ENCODE data around the gene ZNF287.
"Not testable (repeated sequence)": the region's sequence is repeated elsewhere in the genome, so short reads cannot be mapped to it uniquely, and the experiment has no call there.

The ZNF287 gene
- 4.8 to 21.7 reads per million in 2 donors for total RNA-seq

DNA sequence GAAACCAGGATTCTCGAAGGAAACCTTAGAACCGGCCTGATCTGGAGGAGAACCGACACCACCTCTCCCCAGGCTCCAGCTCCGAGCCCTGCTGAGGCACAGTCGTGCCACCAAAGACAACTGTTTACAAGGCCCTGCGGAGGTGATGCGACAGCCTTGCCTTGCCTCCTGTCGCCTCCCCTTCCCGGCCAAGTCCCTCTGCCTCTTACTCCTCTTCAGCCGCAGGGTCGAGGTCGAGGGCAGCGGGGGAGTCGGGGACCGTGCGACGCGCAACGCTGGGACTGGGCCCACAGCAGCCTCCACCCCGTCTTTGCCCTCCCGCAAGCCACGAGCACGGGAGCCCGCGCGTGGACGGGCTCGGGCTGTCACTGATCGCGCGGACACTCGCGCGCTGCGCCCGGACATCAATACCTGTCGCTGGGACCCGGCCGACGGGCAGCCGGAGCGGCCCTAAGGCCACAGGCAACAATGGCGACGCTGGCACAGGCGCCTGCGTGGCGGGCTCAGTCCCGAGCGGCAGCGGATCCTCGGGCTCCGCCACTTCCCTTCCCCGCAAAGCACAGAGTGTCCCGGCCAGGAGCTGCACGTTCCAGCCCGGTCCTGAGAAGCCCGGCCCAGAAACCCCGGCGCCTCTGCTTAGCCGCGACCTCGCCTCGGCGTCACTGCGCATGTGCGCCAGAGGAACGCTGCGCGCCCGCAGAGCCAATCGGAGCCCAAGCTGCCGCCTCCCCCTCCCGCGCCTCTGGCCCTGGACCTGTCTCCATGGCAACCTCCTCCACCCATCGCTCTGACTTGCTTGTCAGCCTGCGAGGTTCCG, at the start of gene ZNF287:
Gene ZNF287 (minus strand): TSS at position 664 of the 817 bp plus-strand sequence. CDS start 1,473 bp downstream, outside the sequence.
- peak; percentile 86 for DNase-seq

DNA sequence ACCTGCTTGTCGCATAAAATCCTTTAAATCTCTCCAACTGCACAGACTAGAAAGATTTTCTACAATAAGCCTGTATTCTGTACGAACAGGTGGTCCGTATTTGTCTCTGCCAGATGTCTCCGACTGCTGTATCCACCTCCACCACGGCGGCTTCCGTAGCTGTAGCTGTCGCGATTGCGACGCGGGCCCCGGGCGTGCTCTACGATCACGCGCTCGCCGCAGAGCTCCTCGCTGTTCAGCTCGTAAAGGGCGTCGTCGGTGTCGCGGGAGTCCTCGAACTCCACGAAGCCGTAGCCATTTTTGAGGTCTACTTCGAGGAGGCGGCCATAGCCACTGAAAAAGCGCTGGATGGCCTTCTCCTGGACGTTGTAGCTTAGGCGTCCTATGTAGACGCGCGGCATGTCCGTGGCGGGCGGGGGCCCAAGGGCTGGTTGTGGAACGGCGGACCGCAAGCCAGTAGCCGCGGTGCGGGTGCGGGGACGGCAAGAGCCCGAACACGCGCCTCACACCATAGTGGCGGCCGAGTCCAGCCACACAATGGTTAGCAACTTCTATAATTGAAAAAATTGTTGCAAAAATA, 48.6 kb upstream of the ZNF287 start:
- DNase-seq, result no peak

DNA sequence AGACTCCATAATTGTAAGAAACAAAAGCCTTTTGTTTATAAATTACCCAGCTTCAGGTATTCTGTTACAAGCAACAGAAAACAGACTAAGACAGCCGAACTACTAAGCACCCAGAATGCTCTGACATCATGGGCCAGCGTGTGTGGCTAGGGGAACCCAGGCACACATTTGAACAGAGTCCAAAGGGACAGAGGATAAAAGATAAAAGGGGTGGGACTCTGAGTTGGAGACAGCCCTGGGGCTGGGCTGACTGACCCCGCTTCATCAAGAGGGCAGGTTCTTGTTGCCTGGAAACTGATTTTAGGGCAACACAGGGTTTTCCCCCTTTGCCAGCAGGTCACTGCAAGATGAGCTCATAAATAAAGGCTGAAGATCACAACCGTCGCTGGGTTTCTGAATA, 30.5 kb upstream of the ZNF287 start:
- DNase-seq, result no peak

DNA sequence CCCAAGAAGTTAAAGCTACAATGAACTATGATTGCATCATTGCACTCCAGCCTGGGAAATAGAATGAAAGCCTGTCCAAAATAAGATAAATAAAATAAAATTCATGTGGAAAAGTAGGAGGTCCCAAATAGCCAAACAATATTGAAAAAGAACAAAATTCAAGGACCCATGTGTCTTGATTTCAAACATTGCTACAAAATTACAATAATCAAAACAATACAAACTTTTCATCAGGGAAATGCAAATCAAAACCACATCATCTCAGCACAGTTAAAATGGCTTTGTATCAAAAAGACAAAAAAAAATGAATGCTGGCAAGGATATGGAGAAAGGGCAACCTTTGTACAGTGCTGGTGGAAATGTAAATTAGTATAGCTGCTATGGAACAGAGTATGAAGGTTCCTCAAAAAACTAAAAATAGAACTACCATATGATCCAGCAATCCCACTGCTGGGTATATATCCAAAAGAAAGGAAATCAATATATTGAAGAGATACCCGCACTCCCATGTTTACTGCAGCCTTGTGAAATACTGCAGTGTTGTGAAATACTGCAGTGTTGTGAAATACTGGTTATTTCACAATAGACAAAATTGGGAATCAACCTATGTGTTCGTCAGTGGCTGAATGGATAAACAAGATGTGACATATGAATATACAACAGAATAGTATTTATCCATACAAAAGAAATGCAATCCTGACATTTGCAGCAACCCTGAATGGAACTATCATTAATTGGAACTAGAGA, 24.5 kb upstream of the ZNF287 start:
- DNase-seq, result no peak

DNA sequence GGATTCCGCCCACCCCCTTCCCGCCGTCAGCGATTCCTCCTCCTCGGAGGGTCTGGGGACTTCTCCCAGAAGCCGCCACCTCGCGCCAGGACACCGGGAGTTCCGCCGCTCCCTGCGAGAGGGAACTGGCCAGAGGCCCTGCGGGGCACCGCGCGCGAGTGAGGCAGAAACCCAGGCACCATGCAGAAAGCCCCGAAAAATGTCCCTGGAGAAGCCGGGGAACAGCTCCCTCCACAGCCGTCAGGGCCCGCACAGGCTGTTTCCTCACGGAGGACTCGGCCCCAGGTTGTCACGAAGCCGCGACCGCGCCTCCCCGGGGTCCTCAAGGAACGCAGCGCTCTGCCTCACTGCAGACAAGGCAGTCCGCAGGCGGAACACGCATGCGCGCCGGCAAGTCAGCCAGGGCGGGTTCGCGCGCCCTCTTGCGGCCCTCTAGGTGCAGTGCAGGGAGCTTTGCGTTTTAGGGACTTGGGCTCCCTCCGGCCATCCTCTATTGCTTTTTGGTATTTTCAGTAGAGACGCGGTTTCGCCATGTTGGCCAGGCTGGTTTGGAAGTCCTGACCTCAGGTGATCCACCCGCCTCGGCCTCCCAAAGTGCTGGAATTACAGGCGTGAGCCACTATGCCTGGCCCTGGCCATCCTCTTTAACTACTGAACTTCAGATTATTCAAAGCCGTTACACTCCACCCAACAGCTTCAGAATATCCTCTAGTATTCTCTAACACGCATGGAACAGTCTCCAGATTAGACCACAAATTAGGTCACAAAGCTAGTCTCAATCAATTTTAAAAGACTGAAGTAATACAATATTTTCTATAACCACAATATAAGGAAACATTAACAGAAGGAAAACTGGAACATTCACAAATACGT, 20.3 kb upstream of the ZNF287 start:
- DNase-seq, result peak; percentile 90

DNA sequence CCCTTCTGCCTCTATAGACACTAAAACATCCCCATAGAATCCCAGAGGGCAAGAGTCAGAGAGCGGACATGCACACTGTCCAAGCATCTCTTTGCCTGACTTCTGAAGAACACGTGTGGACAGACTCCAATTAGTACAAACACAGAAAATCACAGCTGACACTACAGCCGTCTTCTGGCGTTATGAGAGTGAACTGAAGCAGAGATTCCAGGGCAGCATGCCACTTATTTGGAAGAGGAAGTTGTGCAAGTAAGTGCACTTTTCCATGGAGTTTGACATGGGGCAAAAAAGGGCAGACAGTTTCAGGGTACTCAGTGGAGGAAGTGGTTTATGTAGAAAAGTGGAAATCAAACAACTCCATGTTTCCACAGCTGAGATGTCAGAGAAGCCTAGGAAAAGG, 16.8 kb upstream of the ZNF287 start:
- DNase-seq, result no peak

DNA sequence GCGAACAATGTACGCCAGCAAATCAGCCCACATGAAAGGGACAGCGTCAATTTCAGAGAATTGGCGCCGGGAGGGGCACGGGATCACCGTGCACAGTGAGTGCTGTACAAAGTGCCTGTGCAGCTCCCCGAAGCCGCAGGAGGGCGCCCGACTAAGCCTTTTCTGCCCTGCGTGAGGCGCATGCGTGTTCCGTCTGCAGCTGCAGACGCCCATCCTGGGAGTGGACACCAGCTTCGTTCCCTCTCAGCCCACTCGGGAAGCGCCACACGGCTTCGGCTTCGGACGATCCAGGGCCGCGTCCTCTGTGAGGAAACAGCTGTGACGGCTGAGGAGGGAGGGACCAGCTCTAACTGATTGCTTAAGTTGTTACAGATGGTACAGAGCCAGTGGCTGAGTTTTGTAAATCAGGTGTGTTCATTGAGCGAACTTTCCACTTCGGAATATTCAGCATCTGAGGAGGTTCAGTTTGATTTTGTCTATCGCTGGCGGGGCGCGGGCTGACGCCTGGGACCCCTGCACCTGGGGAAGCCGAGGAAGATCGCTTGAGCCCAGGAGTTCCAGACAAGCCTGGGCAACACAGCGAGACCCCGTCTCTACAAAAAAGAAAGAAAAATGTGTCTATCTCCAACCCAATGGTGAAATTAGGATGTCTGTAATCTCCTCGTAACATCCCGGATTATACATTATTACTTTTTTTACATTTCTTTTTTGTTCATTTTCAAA, 15.4 kb upstream of the ZNF287 start:
- DNase-seq, result peak; percentile 88

DNA sequence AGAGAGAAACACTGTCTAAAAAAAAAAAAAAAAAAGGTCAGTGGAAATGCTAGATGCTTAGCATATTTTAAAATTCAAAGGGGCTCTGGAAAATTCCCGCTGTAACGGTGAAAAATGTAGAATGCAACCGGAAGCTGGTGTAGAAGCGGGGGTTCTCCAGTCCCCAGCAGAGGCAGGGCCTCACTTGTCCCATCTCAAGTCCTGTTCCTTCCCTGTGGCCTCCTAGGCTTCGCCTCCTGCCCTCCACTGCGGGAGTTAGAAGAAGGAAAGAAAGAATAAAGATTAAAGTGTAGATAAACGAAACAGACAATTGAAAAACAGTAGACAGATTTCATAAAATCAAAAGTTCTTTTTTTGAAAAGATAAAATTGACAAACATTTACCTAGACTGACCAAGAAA, 14.8 kb upstream of the ZNF287 start:
- no peak for DNase-seq

DNA sequence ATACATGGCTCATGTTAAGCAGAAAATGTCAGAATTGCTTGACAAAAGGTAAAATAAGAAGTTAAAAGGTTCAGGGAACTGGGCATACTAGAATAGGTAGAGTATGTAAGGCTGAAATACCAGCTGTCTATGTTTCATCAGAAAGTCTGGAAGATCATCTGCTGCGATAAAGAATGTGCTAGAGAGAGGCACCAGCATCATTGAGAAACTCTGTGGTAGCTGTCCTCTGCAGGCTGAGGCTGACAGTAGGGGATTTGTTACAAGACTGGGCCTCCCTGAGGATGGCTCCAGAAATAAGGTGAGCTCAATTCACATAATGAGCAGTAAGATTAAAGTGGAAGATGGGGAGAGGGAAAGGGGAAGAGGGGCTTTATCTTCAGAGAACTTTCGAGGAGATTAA, 4.5 kb upstream of the ZNF287 start:
- no peak for DNase-seq

DNA sequence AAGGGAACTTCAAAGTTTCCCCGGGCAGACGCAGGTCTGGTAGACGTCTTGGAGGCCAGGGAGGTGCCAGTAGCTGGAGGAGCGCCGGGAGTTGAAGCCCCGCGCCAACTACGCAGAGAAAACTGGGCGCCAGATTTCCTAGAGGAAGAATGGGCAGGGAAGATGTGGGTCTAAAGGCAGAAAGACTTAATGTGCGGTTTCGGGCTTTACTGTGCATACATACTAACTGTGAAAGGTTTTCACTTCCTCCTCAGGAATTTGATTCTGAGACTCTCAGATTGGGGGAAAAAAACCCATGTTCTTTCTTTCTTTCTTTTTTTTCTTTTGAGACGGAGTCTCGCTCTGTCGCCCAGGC, 331 bp upstream of the ZNF287 start:
- no peak for DNase-seq

DNA sequence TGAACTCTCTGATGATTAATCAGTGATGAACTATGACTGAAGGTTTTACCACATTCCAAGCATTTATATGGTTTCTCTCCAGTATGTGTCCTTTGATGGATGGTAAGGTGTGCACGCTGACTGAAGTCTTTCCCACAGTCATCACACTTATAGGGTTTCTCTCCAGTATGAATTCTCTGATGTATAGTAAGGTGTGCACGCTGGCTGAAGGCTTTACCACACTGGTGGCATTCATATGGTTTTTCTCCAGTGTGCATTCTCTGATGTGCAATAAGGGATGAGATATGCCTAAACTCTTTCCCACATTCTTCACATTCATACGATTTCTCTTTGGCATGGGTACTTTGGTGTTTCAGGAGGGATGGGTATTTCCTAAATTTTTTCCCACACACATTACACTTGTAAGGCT, 16.4 kb downstream of the ZNF287 start:
- DNase-seq, result no peak

DNA sequence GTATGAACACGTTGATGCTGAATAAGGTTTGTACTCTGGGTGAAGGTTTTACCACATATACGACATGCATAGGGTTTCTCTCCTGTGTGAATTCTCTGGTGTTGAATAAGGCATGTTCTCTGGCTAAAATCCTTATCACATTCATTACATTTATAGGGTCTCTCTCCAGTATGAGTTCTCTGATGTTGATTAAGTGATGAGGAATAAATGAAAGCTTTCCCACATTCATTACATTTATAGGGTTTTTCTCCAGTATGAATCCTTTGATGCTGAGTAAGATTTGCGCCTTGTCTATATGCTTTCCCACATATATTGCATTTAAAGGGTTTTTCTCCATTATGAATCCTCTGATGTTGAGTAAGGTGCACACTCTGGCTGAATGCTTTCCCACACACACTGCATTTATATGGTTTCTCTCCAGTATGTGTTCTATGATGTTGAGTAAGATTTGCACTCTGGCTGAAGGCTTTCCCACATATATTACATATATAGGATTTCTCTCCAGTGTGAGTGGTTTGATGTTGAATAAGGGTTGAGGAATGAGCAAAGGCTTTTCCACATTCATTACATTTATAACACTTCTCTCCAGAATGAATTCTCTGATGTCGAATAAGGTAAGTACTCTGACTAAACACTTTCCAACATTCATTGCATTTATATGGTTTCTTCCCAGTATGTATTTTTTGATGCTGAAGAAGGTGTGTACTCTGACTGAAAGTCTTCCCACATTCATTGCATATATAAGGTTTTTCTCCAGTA, 16.9 kb downstream of the ZNF287 start:
- DNase-seq, result no peak

DNA sequence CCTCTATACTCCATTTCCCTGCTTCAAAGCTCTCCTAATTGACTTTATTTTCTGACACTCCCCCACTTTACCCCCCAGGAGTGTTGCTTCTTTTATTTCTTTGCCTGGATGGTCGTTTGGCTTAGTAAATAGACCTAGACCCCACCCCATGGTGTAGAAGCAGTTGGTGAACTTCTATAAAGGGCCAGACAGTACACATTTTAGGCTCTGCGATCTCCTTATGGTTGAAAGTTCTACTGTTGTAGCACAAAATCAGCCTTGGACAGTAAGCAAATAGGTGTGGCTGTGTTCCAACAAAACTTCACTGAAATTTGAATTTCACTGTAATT, 31.9 kb downstream of the ZNF287 start:
- DNase-seq, result no peak

DNA sequence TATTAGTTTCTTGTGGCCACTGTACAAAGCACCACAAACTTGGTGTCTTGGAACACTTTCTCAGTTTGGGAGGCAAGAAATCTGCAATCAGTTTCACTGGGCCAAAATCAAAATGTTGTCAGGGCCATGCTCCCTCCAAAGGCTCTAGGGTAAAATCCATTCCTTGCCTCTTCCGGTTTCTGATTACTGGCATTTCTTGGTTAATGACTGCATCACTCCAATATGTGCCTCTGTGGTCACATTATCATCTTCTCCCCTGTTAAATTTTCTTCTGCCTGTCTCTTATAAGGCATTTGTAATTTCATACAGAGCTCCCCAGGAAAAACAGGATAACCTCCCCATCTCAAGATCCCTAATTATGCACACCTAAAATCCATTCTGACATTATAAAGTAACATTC, 34.8 kb downstream of the ZNF287 start:
- DNase-seq, result no peak

DNA sequence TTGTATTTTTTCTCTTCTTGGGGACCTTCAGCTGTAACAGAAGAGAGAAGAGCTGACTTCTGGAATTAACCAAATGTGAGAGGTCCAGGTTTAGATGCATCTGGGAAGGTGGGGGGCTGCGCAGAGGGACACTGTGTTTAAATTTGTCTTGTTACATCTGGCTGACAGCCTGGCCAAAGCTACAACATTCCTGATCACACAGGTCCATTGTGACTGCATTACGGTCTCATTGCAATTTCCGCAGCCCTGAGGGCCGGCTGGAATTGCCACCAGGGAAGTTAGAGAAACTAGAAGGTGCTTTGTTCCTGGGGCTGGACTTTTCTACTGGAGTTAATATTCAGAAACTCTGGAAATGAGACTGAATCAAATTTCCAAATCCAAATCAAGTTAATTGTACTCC, 39.1 kb downstream of the ZNF287 start:
- DNase-seq, result no peak

DNA sequence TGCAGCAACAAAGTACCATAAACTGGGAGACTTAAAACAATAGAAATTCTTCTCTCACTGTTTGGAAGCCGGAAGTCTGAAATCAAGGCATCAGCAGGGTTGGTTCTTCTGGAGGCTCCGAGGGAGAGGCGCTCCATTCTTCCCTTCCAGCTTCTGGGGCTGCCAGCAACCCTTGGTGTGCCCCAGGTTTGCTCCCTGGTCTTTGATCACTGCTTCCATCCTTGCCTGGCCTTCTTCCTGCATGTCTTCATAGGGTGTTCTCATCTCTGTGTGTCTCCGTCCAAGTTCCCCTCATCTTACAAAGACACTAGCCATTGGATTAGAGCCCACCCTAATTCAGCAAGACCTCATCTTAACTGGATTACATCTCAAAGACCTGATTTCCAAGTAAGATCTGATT, 41.7 kb downstream of the ZNF287 start:
- DNase-seq, result no peak

DNA sequence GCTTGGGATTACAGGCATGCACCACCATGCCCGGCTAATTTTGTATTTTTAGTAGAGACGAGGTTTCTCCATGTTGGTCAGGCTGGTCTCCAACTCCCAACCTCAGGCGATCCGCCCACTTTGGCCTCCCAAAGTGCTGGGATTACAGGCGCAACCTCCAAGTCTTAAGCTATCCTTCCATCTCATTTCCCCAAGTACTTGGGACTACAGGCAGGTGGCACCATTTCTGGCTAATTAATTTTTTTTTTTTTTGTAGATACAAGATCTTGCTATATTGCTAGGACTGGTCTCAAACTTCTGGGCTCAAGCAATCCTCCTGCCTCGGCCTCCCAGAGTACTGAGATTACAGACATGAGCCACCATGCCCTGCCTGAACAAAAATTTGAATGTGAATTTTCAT, 43.4 kb downstream of the ZNF287 start:
- DNase-seq, result not testable (repeated sequence)

DNA sequence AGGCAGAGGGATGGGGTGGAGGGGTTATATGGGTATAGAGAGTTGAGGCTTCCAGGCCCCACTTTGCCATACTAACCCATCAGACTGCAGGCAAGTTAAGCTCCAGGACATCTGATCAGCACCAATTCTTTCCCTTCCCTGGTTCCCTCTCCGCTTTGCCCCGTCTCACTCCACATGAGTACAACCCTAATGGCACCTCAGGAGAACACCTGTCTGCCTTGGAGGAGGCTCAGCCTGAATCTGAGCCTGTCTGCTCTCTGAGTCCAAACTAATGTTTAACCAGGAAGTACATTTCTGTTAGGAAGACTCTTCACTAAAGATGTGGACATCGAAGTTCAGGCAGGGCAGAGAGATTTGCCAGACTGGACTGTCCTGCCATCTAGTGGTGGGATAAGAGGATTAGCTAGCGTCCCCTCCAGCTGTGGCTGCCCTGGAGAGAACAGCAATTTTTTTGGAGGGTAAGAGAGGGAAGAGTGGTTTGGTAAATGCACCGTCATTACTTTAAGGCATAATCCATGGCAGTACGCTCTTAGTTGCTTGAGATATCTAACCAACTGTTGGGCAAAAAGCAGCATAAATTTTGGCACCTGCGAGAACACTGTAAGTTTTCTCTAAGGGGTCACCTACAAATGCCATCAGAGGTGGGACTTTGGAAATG, 47.8 kb downstream of the ZNF287 start:
- DNase-seq, result peak; percentile 37

DNA sequence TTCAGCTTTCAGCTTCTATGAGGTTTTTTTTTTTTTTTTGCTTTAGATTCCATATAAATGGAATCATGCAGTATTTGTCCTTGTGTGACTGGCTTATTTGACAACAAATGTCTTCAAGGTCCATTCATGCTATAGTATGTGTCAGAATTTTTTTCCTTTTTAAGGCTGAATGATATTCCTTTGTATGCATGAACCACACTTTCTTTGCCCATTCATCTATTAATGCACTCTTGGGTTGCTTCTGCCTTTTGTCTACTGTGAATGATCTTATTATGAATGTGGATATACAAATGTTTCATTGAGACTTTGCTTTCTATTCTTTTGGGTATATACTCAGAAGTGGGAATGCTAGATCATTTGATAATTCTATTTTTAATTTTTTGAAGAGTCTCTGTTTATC, 50.0 kb downstream of the ZNF287 start:
- DNase-seq, result no peak

DNA sequence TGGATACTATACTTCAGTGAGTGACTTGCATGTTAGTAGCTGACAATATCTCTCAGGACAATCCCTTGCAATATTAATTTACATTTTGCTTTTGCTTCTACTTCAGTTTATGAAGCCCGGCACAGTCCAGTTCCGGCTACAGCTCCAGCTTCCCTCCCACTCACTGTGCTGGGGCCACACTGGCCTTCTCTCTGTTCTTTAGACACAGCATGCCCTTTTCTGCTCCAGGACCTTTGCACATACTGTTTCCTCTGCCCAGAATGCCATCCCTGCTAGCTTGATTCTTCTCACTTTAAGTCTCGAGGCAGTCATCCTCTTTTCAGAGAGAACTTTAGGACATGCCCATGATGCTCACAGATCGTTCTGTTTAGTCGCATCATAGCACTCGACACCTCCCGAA, 51.5 kb downstream of the ZNF287 start:
- no peak for DNase-seq

DNA sequence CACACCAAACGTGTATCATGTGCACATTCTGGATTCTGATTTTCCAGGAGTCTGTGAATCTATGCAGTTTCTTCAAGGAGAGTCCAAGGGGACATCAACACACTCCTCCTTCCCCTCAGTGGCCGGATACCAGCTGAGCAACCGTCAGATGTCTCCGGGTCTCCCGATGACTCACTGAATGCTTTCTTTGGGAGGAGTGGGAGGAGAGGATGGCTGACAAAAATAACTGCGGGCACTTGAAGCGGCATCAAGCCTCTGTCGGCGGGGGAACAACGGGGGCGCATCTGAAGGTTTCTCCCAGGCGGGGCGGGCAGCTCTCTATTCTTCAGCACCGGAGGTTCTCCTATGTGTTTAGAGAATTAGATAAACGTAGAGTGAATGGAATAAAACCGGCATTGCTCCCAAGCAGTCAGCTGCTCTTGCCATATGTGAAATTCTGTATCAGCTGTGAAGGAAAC, 52.4 kb downstream of the ZNF287 start:
- no peak for DNase-seq
